ENCODE data around the gene AKNAD1.

DNA sequence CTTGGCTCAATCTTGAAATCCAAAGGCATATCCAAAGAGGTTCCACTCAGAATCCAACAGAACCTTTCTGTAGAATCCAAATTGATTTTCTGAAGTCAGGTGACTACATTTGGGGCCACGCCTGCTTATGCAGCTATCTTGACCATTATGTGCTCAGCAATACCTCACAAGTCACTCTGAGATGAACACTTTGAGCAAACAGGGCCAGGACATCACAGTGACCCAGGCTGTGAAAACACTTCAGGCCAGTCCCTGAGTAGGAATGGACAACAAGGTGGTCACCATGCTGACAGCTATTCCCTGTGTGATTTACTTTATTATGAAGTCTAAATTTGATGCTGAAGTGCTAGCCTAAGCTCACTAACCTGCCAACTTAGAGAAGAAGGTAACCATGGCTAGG, at the start of gene AKNAD1:
- TF ChIP-seq, protein P1, sequence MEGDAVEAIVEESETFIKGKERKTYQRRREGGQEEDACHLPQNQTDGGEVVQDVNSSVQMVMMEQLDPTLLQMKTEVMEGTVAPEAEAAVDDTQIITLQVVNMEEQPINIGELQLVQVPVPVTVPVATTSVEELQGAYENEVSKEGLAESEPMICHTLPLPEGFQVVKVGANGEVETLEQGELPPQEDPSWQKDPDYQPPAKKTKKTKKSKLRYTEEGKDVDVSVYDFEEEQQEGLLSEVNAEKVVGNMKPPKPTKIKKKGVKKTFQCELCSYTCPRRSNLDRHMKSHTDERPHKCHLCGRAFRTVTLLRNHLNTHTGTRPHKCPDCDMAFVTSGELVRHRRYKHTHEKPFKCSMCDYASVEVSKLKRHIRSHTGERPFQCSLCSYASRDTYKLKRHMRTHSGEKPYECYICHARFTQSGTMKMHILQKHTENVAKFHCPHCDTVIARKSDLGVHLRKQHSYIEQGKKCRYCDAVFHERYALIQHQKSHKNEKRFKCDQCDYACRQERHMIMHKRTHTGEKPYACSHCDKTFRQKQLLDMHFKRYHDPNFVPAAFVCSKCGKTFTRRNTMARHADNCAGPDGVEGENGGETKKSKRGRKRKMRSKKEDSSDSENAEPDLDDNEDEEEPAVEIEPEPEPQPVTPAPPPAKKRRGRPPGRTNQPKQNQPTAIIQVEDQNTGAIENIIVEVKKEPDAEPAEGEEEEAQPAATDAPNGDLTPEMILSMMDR (IDR thresholded peaks at IDR 0.05): no peak
- no peak for TF ChIP-seq EZH2 (IDR thresholded peaks at IDR 0.05; ENCODE audit: borderline replicate concordance, insufficient read depth, low read depth, low read length, poor library complexity, severe bottlenecking)
